Suprapubic skin (tissue), 3 donors: ENCODE measurements around the gene ZNF436.

Source experiments
- EP300 ChIP-seq: sonication (generic); formaldehyde crosslinking; IDR thresholded peaks from one replicate; pipeline ENCODE4 v1.6.1; 2017; ENCODE audit warnings: antibody characterized with exemption
- POLR2A ChIP-seq, 2 donors: fragments of 450-650 bp; IDR thresholded peaks; one replicate each; pipeline ENCODE4 v1.6.1; 2017; ENCODE audit warnings: antibody characterized with exemption in 2 of 2, mild to moderate bottlenecking in 2 of 2, moderate library complexity in 2 of 2
- TF ChIP-seq, protein P1 (sequence below), 2 donors: fragments of 200-600 bp in 1 of 2; fragments of 450-650 bp in 1 of 2; sonication (generic) in 1 of 2; IDR thresholded peaks; one replicate each; pipeline ENCODE4 v1.5.1; 2016 to 2019; ENCODE audit warnings: antibody characterized with exemption in 2 of 2, mild to moderate bottlenecking in 1 of 2, moderate library complexity in 1 of 2

DNA sequence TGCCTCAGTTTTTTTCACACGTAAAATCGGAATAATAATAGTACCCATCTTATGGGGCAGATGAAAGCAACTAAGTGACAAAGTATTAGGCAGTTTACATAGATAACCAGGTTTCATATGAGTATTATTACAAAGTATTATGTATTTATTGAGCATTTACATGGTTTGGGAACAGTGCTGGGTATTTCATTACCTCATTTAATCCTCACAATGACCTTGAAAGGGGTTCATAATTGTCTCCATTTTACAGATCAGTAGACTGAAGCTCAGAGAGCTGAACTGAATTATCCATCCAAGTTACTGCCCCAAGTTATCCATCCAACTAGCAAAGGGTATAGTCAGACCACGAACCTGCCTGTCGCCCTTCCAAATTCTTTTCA, 33.7 kb upstream of the ZNF436 start:
- TF ChIP-seq POLR2A (IDR thresholded peaks at IDR 0.05): no peak
- TF ChIP-seq, protein P1, sequence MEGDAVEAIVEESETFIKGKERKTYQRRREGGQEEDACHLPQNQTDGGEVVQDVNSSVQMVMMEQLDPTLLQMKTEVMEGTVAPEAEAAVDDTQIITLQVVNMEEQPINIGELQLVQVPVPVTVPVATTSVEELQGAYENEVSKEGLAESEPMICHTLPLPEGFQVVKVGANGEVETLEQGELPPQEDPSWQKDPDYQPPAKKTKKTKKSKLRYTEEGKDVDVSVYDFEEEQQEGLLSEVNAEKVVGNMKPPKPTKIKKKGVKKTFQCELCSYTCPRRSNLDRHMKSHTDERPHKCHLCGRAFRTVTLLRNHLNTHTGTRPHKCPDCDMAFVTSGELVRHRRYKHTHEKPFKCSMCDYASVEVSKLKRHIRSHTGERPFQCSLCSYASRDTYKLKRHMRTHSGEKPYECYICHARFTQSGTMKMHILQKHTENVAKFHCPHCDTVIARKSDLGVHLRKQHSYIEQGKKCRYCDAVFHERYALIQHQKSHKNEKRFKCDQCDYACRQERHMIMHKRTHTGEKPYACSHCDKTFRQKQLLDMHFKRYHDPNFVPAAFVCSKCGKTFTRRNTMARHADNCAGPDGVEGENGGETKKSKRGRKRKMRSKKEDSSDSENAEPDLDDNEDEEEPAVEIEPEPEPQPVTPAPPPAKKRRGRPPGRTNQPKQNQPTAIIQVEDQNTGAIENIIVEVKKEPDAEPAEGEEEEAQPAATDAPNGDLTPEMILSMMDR (IDR thresholded peaks at IDR 0.05): no peak
- TF ChIP-seq EP300: no peak
